HG03354 (cell line): ENCODE results near the gene MIDN.

Experiments
- ATAC-seq: cut with Tn5 transposase; IDR thresholded peaks from one replicate; pipeline ENCODE4 v1.9.1; 2021; ENCODE audit warnings: mild to moderate bottlenecking; ENCODE audit not compliant: unreplicated experiment, poor library complexity, severe bottlenecking

Gene MIDN

DNA sequence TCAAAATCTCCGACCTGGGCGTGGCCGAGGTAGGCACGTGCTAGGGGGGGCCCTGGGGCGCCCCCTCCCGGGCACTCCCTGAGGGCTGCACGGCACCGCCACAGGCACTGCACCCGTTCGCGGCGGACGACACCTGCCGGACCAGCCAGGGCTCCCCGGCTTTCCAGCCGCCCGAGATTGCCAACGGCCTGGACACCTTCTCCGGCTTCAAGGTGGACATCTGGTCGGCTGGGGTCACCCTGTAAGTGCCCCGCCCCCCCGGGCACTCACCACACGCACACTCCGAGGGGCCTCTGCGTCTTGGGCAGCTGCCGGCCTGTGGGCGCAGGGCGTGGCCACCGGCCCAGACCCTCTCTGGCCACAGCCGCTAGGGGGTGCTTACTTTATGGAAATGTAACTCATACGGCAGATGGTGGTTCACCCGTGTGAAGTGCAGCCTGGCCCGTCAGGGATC lies 27.9 kb upstream of the MIDN start:
- no peak for ATAC-seq

DNA sequence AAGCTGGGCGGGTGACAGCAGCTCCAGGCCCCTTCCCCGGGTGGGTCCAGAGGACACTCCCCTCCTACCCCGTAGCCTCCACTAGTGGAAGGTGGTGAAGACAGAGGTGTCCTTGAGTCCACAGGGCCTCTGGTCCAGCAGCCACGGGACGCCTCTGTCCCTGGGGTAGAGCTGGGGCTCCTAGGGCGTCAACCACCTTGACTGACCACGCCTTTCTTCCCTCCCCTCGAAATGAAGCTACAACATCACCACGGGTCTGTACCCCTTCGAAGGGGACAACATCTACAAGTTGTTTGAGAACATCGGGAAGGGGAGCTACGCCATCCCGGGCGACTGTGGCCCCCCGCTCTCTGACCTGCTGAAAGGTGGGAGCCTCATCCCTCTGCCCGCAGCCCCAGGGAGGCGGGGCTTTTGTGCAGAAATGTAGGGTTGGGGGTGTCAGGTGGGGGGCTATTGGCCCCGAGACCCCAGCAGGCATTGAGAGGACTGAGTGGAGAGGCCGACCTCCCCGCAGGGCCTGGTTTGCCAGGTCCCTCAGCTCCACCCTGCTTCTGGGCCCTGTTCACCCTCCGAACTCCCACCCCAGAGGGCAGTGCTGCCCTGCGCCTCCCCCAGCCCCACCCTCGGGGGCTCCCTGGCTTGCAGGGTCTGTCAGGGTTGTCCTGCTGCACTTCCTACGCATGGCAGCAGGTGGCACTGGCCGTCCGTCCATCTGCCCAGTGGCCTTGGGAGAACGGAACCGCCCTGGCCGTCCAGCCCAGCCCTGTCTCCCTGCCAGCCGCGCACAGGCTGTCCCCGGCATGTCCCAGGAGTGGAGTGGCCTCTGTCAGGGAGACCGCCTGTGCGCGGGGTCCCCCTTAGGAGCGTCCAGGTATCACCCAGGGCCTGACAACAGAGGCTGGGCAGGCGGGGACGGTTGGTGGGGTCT lies 27.1 kb upstream of the MIDN start:
- ATAC-seq, result no peak

DNA sequence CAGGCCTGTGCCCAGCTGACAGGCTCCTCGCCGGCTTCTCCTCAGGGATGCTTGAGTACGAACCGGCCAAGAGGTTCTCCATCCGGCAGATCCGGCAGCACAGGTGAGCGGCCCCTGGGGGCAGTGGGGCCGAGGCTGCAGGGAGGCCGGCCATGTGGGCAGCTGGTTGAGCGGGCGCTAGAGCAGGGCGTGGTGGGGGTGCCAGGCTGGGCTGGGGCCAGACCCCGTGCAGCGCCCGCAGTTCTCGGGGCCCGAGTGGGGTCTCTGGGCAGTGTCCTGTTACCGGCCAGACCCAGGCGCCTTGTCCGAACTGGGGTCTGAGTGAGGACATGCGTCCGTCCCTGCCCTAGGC lies 26.5 kb upstream of the MIDN start:
- ATAC-seq, result no peak

DNA sequence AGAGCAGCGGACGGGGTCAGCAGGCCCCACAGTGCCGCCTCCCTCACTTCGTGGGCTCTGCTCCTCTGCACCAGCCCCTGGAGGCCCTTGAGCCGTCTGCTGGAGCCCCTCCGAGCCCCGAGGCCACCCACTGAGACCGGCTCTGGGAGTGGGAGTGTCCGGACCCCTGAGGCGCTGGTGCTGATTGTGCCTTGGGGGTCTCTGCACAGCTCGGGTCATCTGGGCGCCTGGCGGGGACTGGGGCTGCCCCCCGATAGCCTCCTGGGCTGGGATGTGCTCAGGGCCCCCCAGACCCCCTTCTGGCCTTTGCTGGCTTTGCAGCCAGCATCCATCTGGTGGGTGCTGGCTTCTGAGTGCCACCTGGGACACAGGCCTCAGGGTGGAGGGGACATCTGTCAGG lies 26.0 kb upstream of the MIDN start:
- no peak for ATAC-seq

DNA sequence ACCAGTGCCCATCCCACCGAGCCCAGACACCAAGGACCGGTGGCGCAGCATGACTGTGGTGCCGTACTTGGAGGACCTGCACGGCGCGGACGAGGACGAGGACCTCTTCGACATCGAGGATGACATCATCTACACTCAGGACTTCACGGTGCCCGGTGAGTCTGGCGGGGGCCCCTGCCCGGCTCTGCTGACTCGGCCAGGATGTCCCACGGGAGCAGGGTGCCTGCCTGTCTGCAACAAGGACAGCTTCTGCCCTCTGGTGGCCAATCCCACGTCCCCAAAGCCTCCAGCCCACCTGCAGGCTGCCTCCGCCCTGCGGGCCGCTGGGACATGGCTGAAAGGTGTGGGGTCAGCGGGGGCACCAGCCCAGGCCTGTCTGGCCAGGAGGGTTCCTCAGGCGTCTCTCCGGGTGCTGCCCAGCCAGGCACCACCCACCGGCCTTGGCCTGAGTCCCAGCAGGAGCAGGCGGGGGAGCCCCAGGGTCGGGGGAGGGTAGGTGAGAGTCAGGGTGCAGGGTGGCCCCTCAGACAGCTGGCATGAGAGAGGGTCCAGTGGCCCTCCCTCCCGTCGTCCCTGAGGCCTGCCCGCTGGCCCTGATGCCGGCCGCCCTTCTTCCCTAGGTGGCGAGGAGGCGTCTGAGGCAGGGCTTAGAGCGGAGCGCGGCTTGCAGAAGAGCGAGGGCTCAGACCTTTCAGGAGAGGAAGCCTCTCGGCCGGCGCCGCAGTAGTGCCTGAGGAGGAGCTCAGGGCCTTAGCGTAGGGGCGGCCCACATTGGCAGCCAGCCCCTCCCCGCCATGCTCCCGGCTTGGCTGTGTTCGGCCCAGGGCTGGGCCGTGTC lies 25.1 kb upstream of the MIDN start:
- ATAC-seq, result no peak

DNA sequence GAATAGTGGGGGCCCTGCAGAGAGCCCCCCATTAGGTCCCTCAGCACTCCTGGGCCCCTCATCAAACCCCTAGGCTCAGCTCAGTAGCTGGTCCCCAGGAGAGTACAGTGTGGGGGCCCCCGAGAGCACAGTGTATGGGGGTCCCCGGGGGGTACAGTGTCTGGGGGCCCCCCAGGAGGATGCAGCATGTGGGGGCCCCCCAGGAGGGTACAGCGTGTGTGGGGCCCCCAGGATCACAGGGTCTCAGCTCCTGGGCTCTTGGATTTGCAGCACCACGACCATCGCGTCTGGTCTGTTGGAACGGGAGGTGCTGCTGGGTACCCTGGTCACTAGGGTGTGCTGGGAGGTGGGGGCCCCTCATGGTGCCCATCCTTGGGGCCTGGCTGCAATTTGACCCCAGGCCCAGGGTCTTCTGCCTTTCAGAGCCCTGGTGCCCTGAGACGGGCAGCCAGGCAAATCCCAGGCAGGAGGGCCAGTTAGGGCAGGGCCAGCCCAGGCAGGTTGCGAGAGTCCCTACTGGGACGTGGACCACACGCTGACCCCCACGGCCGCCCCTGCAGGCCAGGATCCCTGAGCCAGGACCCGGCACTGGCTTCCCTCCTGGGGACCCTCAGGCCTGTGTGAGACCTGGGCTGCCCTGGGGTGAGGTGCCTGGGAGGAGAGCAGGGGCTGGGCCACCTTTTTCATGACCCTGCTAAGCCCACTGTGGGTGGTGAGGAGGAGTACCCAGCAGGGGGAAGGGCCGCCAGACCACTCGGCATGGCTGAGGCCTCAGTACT lies 24.1 kb upstream of the MIDN start:
- ATAC-seq, result no peak

DNA sequence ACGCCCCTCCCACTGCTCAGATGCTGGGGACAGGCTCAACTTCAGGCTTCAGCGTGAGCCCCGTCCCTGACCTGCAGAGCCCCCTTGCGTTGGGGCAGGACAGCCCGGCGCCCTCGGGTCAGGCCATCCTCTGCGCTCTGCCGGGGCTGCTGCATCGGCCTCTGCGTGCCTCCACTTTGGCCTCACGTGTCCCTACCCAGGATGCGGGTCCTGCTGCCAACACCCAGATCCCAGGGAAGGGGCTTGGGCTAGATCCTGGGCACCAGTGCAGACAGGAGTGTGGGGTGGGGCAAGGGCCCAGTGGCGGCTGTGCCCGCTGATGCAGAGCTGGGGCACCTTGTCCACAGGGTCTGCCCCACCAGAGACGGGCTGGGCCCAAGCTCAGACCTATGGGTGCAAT lies 23.5 kb upstream of the MIDN start:
- ATAC-seq, result no peak

DNA sequence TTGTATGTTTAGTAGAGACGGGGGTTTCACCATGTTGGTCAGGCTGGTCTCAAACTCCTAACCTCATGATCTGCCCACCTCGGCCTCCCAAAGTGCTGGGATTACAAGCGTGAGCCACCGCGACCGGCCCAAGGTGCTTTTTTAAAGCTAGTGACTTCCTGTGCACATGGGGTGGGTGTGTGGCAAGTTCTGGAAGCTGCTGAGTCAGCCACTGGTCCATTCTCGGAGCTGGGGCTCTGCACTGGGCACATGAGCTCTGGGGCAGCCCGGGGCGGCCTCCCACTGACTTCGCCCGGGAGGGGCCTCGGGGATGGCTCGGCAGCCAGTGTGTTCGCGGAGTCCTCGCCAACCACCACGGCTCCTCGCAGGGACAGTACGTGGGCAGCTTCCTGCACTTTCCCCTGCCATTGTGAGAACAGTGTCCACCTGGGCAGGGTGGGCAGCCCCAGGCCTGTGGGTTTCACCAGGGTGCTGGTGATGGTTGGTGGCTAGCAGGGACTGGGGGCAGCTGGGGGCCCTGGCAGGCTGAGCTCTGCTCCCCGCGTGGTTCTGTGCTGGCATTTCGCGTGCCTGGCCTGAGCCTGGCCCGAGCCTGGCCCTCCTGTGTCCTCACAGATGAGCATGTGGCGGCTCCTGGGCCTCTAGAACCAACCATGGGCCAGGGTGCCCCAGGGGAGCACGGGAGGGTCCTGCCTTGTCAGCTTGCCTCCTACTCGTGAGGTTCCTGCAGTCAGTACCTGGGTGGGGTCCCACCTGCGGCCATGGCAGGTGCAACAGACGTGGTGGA lies 22.8 kb upstream of the MIDN start:
- no peak for ATAC-seq

DNA sequence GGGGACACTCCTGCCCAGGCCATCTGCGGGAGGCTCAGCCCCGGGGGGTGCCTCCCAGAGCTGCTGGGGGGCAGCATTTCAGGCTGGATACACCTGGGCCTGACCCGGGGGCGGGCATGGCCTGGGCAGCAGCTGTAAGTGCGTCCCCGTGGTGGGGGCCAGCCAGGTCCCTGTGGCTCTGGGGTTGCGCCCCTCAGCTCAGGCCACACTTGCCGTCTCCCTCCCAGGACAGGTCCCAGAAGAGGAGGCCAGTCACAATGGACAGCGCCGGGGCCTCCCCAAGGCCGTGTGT lies 22.2 kb upstream of the MIDN start:
- no peak for ATAC-seq

DNA sequence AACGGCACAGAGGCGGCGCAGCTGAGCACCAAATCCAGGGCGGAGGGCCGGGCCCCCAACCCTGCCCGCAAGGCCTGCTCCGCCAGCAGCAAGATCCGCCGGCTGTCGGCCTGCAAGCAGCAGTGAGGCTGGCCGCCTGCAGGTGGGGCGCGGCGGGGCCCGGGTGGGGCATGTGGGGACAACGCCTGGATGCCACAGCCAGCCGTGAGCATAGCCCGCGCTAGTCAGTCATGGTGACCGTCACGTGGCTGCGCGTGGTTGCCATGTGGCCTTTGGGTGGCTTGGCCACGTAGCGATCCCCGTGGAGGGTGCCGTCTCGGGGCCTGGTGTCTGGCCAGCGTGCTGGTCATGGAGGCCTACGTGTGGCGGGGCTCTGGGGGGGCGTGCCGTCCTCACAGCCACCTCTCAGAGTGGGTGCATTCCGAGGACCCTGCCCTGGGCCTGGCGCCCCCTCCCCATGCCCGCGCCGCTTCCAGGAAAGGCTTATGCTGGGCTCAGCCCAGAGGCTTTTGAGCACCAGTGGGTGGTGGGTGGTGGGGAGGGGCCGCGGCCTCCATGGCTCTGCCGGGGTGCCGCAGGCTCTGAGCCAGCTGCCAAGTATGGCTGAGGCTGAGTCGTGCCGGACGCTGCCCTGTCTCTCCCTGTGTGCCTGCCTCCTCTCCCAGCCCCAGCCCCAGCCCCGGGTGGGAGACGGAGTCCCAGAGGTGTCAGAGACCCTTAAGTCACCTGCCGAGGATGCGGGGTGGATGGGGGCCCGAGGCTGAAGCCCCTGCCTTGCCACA lies 21.7 kb upstream of the MIDN start:
- no peak for ATAC-seq

DNA sequence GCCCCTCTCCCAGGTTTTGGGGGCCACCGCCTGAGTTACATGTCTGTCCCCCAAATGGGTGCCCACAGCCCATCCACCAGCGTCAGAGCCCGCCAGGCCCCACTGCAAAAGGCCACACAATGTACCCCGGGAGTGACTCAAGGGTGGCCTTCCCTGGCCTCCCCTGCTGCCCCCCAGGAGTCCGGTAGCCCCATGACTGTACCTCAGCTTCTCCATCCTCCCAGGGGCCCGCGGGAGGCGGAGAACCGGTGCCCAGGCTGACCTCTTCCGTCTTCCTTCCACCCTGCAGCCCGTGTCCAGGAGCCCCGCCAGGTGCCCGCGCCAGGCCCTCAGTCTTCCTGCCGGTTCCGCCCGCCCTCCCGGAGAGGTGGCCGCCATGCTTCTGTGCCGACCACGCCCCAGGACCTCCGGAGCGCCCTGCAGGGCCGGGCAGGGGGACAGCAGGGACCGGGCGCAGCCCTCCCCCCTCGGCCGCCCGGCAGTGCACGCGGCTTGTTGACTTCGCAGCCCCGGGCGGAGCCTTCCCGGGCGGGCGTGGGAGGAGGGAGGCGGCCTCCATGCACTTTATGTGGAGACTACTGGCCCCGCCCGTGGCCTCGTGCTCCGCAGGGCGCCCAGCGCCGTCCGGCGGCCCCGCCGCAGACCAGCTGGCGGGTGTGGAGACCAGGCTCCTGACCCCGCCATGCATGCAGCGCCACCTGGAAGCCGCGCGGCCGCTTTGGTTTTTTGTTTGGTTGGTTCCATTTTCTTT lies 20.9 kb upstream of the MIDN start:
- no peak for ATAC-seq

DNA sequence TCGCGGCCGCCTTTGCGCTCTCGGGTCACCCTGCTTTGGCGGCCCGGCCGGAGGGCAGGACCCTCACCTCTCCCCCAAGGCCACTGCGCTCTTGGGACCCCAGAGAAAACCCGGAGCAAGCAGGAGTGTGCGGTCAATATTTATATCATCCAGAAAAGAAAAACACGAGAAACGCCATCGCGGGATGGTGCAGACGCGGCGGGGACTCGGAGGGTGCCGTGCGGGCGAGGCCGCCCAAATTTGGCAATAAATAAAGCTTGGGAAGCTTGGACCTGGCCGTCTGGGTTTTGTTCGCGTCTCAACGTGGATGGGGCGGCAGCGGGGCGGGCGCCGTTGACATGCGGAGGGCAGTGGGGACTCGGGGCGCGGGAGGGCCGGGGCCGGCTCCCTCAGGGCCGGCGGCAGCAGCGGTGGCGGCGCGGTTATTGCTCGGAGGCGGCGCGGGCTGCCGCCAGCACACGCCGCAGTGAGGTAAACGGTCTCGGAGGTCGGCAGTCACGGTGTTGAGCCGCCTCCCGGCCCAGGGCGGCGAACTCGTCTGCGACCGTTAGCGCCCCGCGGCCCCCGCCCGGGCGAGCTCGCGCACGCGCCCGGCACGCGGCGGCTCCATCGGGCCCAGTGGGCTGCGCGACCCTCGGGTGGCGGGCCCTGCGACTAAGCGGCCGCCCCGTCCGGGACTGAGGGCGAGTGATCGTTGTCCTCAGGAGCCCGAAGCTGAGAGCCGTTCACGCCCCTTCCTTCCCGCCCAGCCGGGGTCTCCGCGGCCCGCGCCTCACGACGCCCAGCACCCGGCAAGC lies 20.0 kb upstream of the MIDN start:
- ATAC-seq, result no peak

DNA sequence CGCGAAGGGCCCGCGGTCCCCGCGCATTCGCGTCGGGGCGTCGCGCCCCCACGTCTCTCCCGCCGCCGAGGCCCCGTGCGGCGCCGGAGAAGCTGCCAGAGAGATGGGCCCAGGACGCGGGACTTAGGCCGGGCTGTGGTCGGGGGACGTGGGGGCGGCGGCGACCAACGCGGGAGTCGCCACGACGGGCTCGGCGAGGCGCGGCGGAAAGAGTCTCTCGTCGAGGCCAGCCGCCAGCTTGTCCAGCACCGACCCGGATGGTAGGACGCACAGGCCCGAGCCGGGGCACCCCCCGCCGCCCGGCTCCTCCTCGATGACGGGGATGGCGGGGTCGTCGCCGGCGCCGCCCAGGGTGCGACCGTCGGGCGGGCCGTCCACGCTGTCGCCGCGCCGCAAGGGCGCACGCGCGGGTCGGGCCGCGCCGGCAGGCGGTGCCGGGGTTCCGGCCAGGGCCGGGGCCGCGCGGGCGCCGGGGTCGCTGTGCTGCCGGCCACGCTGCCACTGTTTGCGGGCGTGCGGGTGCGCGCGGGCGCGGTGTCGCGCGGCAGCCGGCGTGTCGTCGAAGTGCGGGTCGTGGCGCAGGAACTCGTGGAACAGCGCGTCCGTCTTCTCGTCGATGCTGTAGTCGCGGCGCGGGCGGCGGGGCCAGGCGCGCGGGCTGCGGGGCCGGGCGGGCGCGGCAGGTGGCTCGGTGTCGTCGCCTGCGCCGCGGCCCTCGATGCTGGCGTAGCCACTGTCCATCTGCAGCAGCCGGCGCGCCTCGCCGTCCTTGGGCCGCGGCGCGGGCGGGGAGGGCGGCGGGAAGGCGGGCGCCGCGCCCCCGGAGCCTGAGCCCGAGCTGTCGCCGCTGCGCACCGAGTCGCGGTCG lies 19.1 kb upstream of the MIDN start:
- no peak for ATAC-seq

DNA sequence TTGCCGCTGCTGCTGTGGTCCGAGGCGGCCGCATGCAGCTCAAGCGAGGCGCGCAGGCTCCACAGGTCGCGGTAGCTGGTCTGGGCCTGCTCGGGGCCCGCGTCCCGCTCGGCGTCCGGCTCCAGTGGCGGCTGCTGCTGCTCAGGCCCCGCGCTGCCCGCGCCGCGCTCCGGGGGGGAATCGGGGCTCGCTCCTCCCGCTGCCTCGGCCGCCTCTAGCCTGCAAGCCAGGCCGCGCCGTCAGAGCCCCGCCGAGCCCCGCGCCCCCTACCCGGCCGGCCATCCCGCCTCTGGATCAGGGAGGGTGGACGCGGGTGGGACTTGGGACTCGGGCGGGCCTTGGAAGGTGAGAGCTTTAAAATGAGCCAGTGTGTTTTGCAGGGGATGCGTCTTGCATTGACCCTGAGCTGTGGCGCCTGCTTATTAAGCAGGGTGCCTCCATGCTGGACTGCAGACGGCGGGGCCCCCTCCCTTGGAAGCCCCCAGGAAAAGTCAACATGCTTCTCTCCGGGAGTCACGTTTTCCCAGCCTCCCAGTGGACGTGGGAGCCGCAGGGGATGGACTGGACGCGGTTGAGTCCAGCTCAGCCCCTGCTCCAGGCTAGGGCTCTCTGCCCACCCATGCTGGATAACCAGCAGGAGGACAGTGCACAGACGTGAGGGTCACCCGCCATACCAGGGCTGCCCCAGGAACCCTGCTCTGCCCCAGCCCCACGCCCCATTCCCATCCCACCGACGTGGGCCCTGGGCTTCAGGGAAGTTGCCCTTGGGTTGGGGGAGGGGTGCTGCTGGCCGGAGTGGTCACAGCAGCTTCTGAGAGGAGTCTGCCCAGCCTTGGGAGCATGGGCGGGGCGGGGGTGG lies 18.2 kb upstream of the MIDN start:
- ATAC-seq, result no peak

DNA sequence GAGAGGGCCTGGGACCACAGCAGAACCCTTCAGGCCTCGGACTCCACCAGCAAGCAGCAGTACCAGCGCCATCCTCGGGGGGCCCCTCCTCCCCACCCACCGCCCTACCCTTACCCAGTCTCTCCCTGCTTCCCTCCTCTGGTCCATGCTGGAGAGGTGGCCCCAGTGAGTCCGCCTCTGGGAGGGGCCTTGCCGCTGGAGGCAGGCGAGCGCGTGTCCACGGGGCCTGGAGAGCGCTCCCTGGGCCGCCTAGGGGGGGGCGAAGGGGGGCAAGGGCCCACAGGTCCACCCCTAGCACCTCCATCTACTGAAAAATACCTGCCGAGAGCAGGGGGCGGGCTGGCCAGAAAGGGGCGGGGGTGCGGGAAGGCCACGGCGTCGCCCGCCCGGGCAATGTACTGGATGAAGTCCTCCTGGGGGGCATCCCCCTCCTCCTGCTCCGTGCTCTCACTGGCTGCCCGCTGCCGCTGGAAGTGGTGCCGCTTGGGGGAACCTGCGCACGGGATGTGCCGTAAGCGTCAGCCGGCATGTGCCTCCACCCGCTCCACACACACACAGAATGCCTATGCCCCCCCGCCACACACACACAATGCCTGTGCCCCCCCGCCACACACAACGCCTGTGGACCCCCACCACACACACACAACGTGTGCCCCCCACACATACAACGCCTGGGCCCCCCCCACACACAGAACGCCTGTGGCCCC lies 17.4 kb upstream of the MIDN start:
- ATAC-seq, result no peak
